Liver (tissue), 9 donors: ENCODE measurements around the gene ZNF48. TPM values are rescaled to one million over a fixed set of nuclear protein-coding genes. Genes with fewer than 3 reads are reported as not detected.

ENCODE experiments used
- DNase-seq: peaks from one replicate; pipeline ENCODE4 v3.0.0-alpha.2; 2017; ENCODE audit warnings: low spot score
- H3K27ac ChIP-seq, 2 donors: one replicate each; pipeline ENCODE4 v1.7.0; 2013; ENCODE audit warnings: inconsistent platforms in 2 of 2, low read length in 2 of 2, control low read depth in 1 of 2, low read depth in 1 of 2, mild to moderate bottlenecking in 1 of 2
- H3K27me3 ChIP-seq, 4 donors: one replicate each; pipeline versions ENCODE4 v1.6.1 to v1.7.0; 2013; ENCODE audit warnings: low read length in 3 of 4, inconsistent platforms in 1 of 4, mild to moderate bottlenecking in 1 of 4, moderate library complexity in 1 of 4; ENCODE audit not compliant: control insufficient read depth in 4 of 4, insufficient read depth in 4 of 4
- H3K36me3 ChIP-seq, 4 donors: one replicate each; pipeline versions ENCODE4 v1.6.1 to v1.7.0; 2013; ENCODE audit warnings: low read length in 3 of 4, mild to moderate bottlenecking in 3 of 4, low read depth in 1 of 4, moderate library complexity in 1 of 4; ENCODE audit not compliant: control insufficient read depth in 4 of 4, insufficient read depth in 3 of 4
- H3K4me1 ChIP-seq, 4 donors: one replicate each; pipeline versions ENCODE4 v1.6.1 to v1.7.0; 2013; ENCODE audit warnings: low read length in 3 of 4, mild to moderate bottlenecking in 3 of 4, moderate library complexity in 1 of 4; ENCODE audit not compliant: control insufficient read depth in 4 of 4, insufficient read depth in 4 of 4
- H3K4me3 ChIP-seq, 3 donors: one replicate each; pipeline versions ENCODE4 v1.6.1 to v1.7.0; 2013; ENCODE audit warnings: low read length in 3 of 3, control low read depth in 1 of 3, low read depth in 1 of 3, mild to moderate bottlenecking in 1 of 3
- H3K9ac ChIP-seq, 2 donors: one replicate each; pipeline ENCODE4 v1.7.0; 2013; ENCODE audit warnings: low read length in 2 of 2, mild to moderate bottlenecking in 2 of 2, moderate library complexity in 2 of 2, control low read depth in 1 of 2, low read depth in 1 of 2
- H3K9me3 ChIP-seq, 4 donors: one replicate each; pipeline versions ENCODE4 v1.6.1 to v1.7.0; 2013; ENCODE audit warnings: low read length in 3 of 4; ENCODE audit not compliant: control insufficient read depth in 4 of 4
- CTCF ChIP-seq: fragments of 150-350 bp; IDR thresholded peaks from 2 replicates; pipeline ENCODE4 v1.5.1; 2017; ENCODE audit warnings: improper control_type of control experiment, low read depth, low read length; ENCODE audit not compliant: missing input control
- EGR1 ChIP-seq, 2 donors: IDR thresholded peaks; 2 replicates each; pipeline ENCODE4 v1.6.1; 2016 to 2018; ENCODE audit warnings: antibody characterized with exemption in 2 of 2, low read depth in 2 of 2
- FOXA1 ChIP-seq: IDR thresholded peaks from 2 replicates; pipeline ENCODE4 v1.6.1; 2016; ENCODE audit warnings: antibody characterized with exemption
- FOXA2 ChIP-seq: IDR thresholded peaks from 2 replicates; pipeline ENCODE4 v1.6.1; 2016; ENCODE audit warnings: antibody characterized with exemption
- GABPA ChIP-seq, 2 donors: IDR thresholded peaks in 1 of 2; conservative IDR thresholded peaks in 1 of 2; 2 replicates each; pipeline ENCODE4 v1.6.1; 2016; ENCODE audit warnings: antibody characterized with exemption in 2 of 2, mild to moderate bottlenecking in 1 of 2, moderate library complexity in 1 of 2
- HNF4A ChIP-seq, 2 donors: conservative IDR thresholded peaks; 2 replicates each; pipeline ENCODE4 v1.6.1; 2016; ENCODE audit warnings: antibody characterized with exemption in 2 of 2, mild to moderate bottlenecking in 2 of 2
- HNF4G ChIP-seq: IDR thresholded peaks from 2 replicates; pipeline ENCODE4 v1.6.1; 2016; ENCODE audit warnings: antibody characterized with exemption
- JUND ChIP-seq, 2 donors: IDR thresholded peaks; 2 replicates each; pipeline ENCODE4 v1.6.1; 2016; ENCODE audit warnings: antibody characterized with exemption in 2 of 2
- RAD21 ChIP-seq, 2 donors: IDR thresholded peaks; 2 replicates each; pipeline ENCODE4 v1.6.1; 2016; ENCODE audit warnings: antibody characterized with exemption in 2 of 2, mild to moderate bottlenecking in 2 of 2
- RXRA ChIP-seq, 2 donors: IDR thresholded peaks; 2 replicates each; pipeline ENCODE4 v1.6.1; 2017 to 2018; ENCODE audit warnings: antibody characterized with exemption in 2 of 2, mild to moderate bottlenecking in 1 of 2
- SP1 ChIP-seq: IDR thresholded peaks from 2 replicates; pipeline ENCODE4 v1.6.1; 2018; ENCODE audit warnings: antibody characterized with exemption, mild to moderate bottlenecking
- TAF1 ChIP-seq: conservative IDR thresholded peaks from 2 replicates; pipeline ENCODE4 v1.6.1; 2016; ENCODE audit warnings: antibody characterized with exemption, mild to moderate bottlenecking
- YY1 ChIP-seq: IDR thresholded peaks from 2 replicates; pipeline ENCODE4 v1.6.1; 2016; ENCODE audit warnings: antibody characterized with exemption, mild to moderate bottlenecking
- WGBS: extraction: QIAGEN DNeasy Blood & Tissue Kit; methylation state at CpG from one replicate; pipeline ENCODE4 v1.1.7; 2013; 5-methylcytosine and 5-hydroxymethylcytosine counted together
- polyA plus RNA-seq, 2 donors: library from polyadenylated mRNA; stranded (reverse) in 1 of 2; unstranded in 1 of 2; fragments of 200-250 nt in 1 of 2; fragments of >200 nt in 1 of 2; fragmentation: Nextera tagmentation in 1 of 2; extraction: Ambion mirVana in 1 of 2; gene quantifications; one replicate each; pipeline versions ENCODE4 v1.2.1 to v1.2.3, GENCODE V29; 2013 to 2015
- total RNA-seq, 2 donors: library from RNA; depleted of rRNA; stranded (reverse); fragments of >200 nt; gene quantifications; one replicate each; pipeline ENCODE4 v1.2.3, GENCODE V29; 2014
- donor health status: healthy.
- donor health status: healthy.
- donor health status: healthy.
- donor health status: healthy.
- donor health status: healthy.

ZNF48 gene
- total and polyA plus RNA-seq, 4 donors, result 2.3 to 4.7 (median 3.1) TPM

- WGBS, result under 1% methylated on average over 65 of the region's 65 CpGs
- DNase-seq, result peak; percentile 99
- peak within 1 kb of the TSS; percentile 32 to 74 (median 51) for H3K4me3 ChIP-seq
- no peaks in the 10 kb centered on the region for H3K27me3 ChIP-seq
- H3K4me1 ChIP-seq, result peaks cover 8 to 33% (median 26%) of the 10 kb centered on the region in 4 donors
- peak within 1 kb of the TSS; percentile 25 to 89 for H3K9ac ChIP-seq
- H3K9me3 ChIP-seq, result no peaks in the 10 kb centered on the region
- H3K36me3 ChIP-seq, result no peaks in the 10 kb centered on the region
- H3K27ac ChIP-seq, result peak within 1 kb of the TSS; percentile 78 to 87
- TF ChIP-seq HNF4G (no peak), RAD21 (IDR thresholded peaks at IDR 0.05) (no peak), HNF4A (conservative IDR thresholded peaks at IDR 0.05) (peak in 1 of 2 donors; percentile 11), SP1 (peak; percentile 55), EGR1 (IDR thresholded peaks at IDR 0.05; ENCODE audit: low read depth in 2 of 2) (peak in 1 of 2 donors; percentile 39), FOXA2 (no peak), YY1 (peak; percentile 18), RXRA (IDR thresholded peaks at IDR 0.05) (peak; percentile 21 to 35), JUND (IDR thresholded peaks at IDR 0.05) (peak in 1 of 2 donors; percentile 91), TAF1 (no peak)
Observed at GRCh38 chr16:30407102-30407803, 12.0 kb downstream of the ZNF48 start, which contains the start of gene ZNF771. Gene ZNF771 (plus strand): TSS chr16:30407606. CDS start chr16:30408054, 448 bp downstream.

- H3K27me3 ChIP-seq, result no peaks in the 10 kb centered on the region
- H3K27ac ChIP-seq, result peak overlapping the region; percentile 78 to 87
- H3K4me1 ChIP-seq, result peaks cover 8 to 32% (median 24%) of the 10 kb centered on the region in 4 donors
- DNase-seq, result no peak
- peak overlapping the region in 1 of 2 donors; percentile 42 for H3K9ac ChIP-seq
- TF ChIP-seq CTCF (no peak), FOXA2 (no peak), GABPA (IDR thresholded peaks at IDR 0.05 in 1 of 2, conservative IDR thresholded peaks at IDR 0.05 in 1 of 2) (no peak), JUND (IDR thresholded peaks at IDR 0.05) (no peak), FOXA1 (no peak), HNF4A (conservative IDR thresholded peaks at IDR 0.05) (no peak)
- no peaks in the 10 kb centered on the region for H3K9me3 ChIP-seq
- H3K4me3 ChIP-seq, result peak overlapping the region; percentile 32 to 74 (median 51)
- 10% methylated on average over 18 of the region's 19 CpGs for WGBS
- no peaks in the 10 kb centered on the region for H3K36me3 ChIP-seq
Observed at GRCh38 chr16:30407804-30408534, 12.7 kb downstream of the ZNF48 start.
